HepG2 (cell line): ENCODE measurements around the gene CHN1. TPM values are rescaled to one million over a fixed set of nuclear protein-coding genes. Genes with fewer than 3 reads are reported as not detected.

Experiments used
- EP300 ChIP-seq, 3 experiments: sonication (generic) in 1 of 3; formaldehyde crosslinking in 1 of 3; IDR thresholded peaks; 2 replicates each; pipeline versions ENCODE4 v1.5.1 to v1.6.1; 2011 to 2020; ENCODE audit warnings: low read depth in 2 of 3, low read length in 2 of 3, borderline replicate concordance in 1 of 3, improper control_type of control experiment in 1 of 3, mild to moderate bottlenecking in 1 of 3, missing genetic modification reagents in 1 of 3, moderate library complexity in 1 of 3
- EZH2 ChIP-seq: conservative IDR thresholded peaks from 2 replicates; pipeline ENCODE4 v1.6.1; 2012; ENCODE audit warnings: mild to moderate bottlenecking, low read depth, low read length, moderate library complexity
- GPN1 ChIP-seq: sonication (generic); formaldehyde crosslinking; IDR thresholded peaks from 2 replicates; pipeline ENCODE4 v1.5.1; 2020; ENCODE audit warnings: missing genetic modification reagents, borderline replicate concordance
- JARID2 ChIP-seq: sonication (generic); formaldehyde crosslinking; IDR thresholded peaks from 2 replicates; pipeline ENCODE4 v1.8.1; 2023; ENCODE audit warnings: missing genetic modification reagents, inconsistent platforms; ENCODE audit not compliant: insufficient replicate concordance
- NFE2L1 ChIP-seq: sonication (generic); formaldehyde crosslinking; IDR thresholded peaks from 2 replicates; pipeline ENCODE4 v1.4.0; 2020; ENCODE audit warnings: missing genetic modification reagents, mild to moderate bottlenecking, borderline replicate concordance
- NR2F1 ChIP-seq, 2 experiments: fragments of 450-650 bp in 1 of 2; formaldehyde crosslinking in 1 of 2; IDR thresholded peaks; 2 replicates each; pipeline versions ENCODE4 v1.5.0 to v1.6.1; 2016 to 2020; ENCODE audit warnings: mild to moderate bottlenecking in 1 of 2, missing compliant biosample characterization in 1 of 2, missing genetic modification reagents in 1 of 2, moderate library complexity in 1 of 2
- SOX6 ChIP-seq, 2 experiments: fragments of 450-650 bp in 1 of 2; sonication (generic) in 1 of 2; formaldehyde crosslinking in 1 of 2; IDR thresholded peaks; 2 replicates each; pipeline versions ENCODE4 v1.4.0 to v1.6.1; 2017 to 2020; ENCODE audit warnings: antibody characterized with exemption in 1 of 2, mild to moderate bottlenecking in 1 of 2, missing genetic modification reagents in 1 of 2
- SP2 ChIP-seq: sonication (generic); formaldehyde crosslinking; IDR thresholded peaks from 2 replicates; pipeline ENCODE4 v1.5.1; 2020; ENCODE audit warnings: mild to moderate bottlenecking, missing genetic modification reagents
- ZNF367 ChIP-seq: sonication (generic); formaldehyde crosslinking; IDR thresholded peaks from 2 replicates; pipeline ENCODE4 v1.4.0; 2020; ENCODE audit warnings: missing genetic modification reagents, borderline replicate concordance
- ZNF441 ChIP-seq: sonication (generic); formaldehyde crosslinking; IDR thresholded peaks from 2 replicates; pipeline ENCODE4 v1.7.0; 2021; ENCODE audit warnings: missing genetic modification reagents, borderline replicate concordance
- ZNF564 ChIP-seq: sonication (generic); formaldehyde crosslinking; IDR thresholded peaks from 2 replicates; pipeline ENCODE4 v1.8.1; 2023; ENCODE audit warnings: mild to moderate bottlenecking, missing genetic modification reagents
- ZNF569 ChIP-seq: sonication (generic); formaldehyde crosslinking; IDR thresholded peaks from 2 replicates; pipeline ENCODE4 v1.5.0; 2020; ENCODE audit warnings: mild to moderate bottlenecking, missing genetic modification reagents, moderate library complexity, borderline replicate concordance
- ZNF598 ChIP-seq: sonication (generic); formaldehyde crosslinking; IDR thresholded peaks from 2 replicates; pipeline ENCODE4 v1.5.1; 2020; ENCODE audit warnings: mild to moderate bottlenecking, missing genetic modification reagents, borderline replicate concordance
- ZNF737 ChIP-seq: sonication (generic); formaldehyde crosslinking; IDR thresholded peaks from 2 replicates; pipeline ENCODE4 v1.5.0; 2020; ENCODE audit warnings: missing genetic modification reagents, mild to moderate bottlenecking, borderline replicate concordance
- polyA plus RNA-seq, 8 experiments: library from polyadenylated mRNA; depleted of rRNA in 3 of 8; stranded (reverse) in 7 of 8; unstranded in 1 of 8; fragments of >200 nt; fragmentation: Illumina TruSeq in 4 of 8; extraction: Trizol in 4 of 8; gene quantifications; 2 replicates each; pipeline versions ENCODE4 v1.2.1 to v1.2.3, GENCODE V29; 2011 to 2016; ENCODE audit warnings: low read depth in 4 of 8, missing spikeins in 1 of 8, mixed read lengths in 1 of 8; ENCODE audit not compliant: insufficient read depth in 1 of 8
- total RNA-seq, 5 experiments: library from RNA; depleted of rRNA; stranded (reverse); fragments of >200 nt; fragmentation: Illumina TruSeq; extraction: Trizol; gene quantifications; 2 replicates each; pipeline ENCODE4 v1.2.3, GENCODE V29; 2016; ENCODE audit warnings: low read depth in 1 of 5
- TF ChIP-seq, protein P1 (sequence below): sonication (generic); formaldehyde crosslinking; IDR thresholded peaks from 2 replicates; pipeline ENCODE4 v1.4.0; 2020; ENCODE audit warnings: mild to moderate bottlenecking, missing genetic modification reagents, borderline replicate concordance
- TF ChIP-seq, protein P2 (sequence below): sonication (generic); formaldehyde crosslinking; IDR thresholded peaks from 2 replicates; pipeline ENCODE4 v1.4.0; 2020; ENCODE audit warnings: missing genetic modification reagents
- TF ChIP-seq, protein P3 (sequence below): IDR thresholded peaks from 2 replicates; pipeline ENCODE4 v1.6.1; 2016; ENCODE audit warnings: low read depth, missing genetic modification reagents, missing compliant biosample characterization

Gene CHN1
- total and polyA plus RNA-seq, 2 of the 13 experiments (the other 11 are each of a cell fraction or from before 2014, with no cell fraction given), result 2.8 to 3.5 TPM

DNA sequence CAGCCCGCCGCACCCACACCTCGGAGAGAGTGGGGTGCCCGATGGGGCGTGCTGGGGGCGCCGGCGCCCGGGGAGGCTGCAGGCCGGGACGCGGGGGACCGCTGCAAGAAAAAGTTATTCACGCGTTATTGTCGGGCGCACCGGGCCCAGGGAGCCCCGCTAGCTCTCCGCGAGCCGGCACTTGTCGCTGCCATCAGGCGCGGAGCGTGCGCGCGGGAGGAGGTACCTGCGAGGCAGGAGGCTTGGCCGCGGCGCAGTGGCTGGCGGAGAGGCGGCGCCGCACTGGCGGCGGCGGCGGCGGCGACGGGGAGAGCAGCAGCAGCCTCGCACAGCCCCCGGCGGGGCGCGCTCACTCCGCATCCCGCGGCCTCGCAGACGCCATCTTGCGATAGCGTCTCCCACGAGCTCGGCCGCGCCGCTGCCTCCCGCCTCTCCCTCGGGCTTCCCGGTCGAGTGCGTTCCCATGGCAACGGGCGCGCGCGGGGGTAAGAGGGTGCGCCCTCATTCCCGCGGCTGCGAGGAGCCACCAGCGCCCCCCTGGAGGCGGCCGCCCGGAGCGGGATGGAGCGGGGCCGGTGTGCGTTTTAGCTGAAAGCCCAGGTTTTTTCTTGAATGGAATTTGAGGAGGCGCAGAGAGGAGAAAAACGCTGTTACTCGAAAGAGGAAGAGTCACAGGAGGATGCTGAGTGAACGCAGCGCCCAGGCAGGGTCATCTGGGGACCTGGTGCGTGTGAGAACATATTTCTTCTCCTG lies at the start of gene CHN1 (continued):
- TF ChIP-seq, protein P1, sequence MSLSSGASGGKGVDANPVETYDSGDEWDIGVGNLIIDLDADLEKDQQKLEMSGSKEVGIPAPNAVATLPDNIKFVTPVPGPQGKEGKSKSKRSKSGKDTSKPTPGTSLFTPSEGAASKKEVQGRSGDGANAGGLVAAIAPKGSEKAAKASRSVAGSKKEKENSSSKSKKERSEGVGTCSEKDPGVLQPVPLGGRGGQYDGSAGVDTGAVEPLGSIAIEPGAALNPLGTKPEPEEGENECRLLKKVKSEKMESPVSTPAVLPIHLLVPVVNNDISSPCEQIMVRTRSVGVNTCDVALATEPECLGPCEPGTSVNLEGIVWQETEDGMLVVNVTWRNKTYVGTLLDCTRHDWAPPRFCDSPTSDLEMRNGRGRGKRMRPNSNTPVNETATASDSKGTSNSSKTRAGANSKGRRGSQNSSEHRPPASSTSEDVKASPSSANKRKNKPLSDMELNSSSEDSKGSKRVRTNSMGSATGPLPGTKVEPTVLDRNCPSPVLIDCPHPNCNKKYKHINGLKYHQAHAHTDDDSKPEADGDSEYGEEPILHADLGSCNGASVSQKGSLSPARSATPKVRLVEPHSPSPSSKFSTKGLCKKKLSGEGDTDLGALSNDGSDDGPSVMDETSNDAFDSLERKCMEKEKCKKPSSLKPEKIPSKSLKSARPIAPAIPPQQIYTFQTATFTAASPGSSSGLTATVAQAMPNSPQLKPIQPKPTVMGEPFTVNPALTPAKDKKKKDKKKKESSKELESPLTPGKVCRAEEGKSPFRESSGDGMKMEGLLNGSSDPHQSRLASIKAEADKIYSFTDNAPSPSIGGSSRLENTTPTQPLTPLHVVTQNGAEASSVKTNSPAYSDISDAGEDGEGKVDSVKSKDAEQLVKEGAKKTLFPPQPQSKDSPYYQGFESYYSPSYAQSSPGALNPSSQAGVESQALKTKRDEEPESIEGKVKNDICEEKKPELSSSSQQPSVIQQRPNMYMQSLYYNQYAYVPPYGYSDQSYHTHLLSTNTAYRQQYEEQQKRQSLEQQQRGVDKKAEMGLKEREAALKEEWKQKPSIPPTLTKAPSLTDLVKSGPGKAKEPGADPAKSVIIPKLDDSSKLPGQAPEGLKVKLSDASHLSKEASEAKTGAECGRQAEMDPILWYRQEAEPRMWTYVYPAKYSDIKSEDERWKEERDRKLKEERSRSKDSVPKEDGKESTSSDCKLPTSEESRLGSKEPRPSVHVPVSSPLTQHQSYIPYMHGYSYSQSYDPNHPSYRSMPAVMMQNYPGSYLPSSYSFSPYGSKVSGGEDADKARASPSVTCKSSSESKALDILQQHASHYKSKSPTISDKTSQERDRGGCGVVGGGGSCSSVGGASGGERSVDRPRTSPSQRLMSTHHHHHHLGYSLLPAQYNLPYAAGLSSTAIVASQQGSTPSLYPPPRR (CRISPR knock-in tag), result no peak
- no peak for TF ChIP-seq ZNF441 (CRISPR knock-in tag)
- TF ChIP-seq ZNF564 (CRISPR knock-in tag), result no peak
- no peak for TF ChIP-seq EP300 (IDR thresholded peaks at IDR 0.05; ENCODE audit: low read depth in 2 of 2, low read length in 2 of 2)
- no peak for TF ChIP-seq EP300 (CRISPR knock-in tag; IDR thresholded peaks at IDR 0.05; ENCODE audit: borderline replicate concordance)
- no peak for TF ChIP-seq GPN1 (CRISPR knock-in tag)
- TF ChIP-seq, protein P2, sequence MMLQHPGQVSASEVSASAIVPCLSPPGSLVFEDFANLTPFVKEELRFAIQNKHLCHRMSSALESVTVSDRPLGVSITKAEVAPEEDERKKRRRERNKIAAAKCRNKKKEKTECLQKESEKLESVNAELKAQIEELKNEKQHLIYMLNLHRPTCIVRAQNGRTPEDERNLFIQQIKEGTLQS (CRISPR knock-in tag), result no peak
- no peak for TF ChIP-seq NFE2L1
- no peak for TF ChIP-seq ZNF737 (CRISPR knock-in tag)
- no peak for TF ChIP-seq ZNF569 (CRISPR knock-in tag)
- TF ChIP-seq EZH2, result peak; percentile 39; the same call in 1 of the 2 replicates
- TF ChIP-seq SP2 (CRISPR knock-in tag), result no peak
- TF ChIP-seq JARID2, result no peak
- peak; percentile 78; the same call in 1 of the 2 replicates for TF ChIP-seq ZNF598 (CRISPR knock-in tag)
- no peak for TF ChIP-seq ZNF367
- TF ChIP-seq, protein P3, sequence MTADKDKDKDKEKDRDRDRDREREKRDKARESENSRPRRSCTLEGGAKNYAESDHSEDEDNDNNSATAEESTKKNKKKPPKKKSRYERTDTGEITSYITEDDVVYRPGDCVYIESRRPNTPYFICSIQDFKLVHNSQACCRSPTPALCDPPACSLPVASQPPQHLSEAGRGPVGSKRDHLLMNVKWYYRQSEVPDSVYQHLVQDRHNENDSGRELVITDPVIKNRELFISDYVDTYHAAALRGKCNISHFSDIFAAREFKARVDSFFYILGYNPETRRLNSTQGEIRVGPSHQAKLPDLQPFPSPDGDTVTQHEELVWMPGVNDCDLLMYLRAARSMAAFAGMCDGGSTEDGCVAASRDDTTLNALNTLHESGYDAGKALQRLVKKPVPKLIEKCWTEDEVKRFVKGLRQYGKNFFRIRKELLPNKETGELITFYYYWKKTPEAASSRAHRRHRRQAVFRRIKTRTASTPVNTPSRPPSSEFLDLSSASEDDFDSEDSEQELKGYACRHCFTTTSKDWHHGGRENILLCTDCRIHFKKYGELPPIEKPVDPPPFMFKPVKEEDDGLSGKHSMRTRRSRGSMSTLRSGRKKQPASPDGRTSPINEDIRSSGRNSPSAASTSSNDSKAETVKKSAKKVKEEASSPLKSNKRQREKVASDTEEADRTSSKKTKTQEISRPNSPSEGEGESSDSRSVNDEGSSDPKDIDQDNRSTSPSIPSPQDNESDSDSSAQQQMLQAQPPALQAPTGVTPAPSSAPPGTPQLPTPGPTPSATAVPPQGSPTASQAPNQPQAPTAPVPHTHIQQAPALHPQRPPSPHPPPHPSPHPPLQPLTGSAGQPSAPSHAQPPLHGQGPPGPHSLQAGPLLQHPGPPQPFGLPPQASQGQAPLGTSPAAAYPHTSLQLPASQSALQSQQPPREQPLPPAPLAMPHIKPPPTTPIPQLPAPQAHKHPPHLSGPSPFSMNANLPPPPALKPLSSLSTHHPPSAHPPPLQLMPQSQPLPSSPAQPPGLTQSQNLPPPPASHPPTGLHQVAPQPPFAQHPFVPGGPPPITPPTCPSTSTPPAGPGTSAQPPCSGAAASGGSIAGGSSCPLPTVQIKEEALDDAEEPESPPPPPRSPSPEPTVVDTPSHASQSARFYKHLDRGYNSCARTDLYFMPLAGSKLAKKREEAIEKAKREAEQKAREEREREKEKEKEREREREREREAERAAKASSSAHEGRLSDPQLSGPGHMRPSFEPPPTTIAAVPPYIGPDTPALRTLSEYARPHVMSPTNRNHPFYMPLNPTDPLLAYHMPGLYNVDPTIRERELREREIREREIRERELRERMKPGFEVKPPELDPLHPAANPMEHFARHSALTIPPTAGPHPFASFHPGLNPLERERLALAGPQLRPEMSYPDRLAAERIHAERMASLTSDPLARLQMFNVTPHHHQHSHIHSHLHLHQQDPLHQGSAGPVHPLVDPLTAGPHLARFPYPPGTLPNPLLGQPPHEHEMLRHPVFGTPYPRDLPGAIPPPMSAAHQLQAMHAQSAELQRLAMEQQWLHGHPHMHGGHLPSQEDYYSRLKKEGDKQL, result no peak
- TF ChIP-seq SOX6 (IDR thresholded peaks at IDR 0.05), result no peak
- no peak for TF ChIP-seq SOX6 (CRISPR knock-in tag; IDR thresholded peaks at IDR 0.05)
- TF ChIP-seq NR2F1 (CRISPR knock-in tag; IDR thresholded peaks at IDR 0.05), result no peak
